Cerebellar nuclear complex (tissue), 1 donor: Measurements from ENCODE around the gene LAGE3.

Experiments
- DNase-seq, 2 experiments: peaks; one replicate each; lab custom pipeline; 2025; lab: John Stamatoyannopoulos, UW

Gene LAGE3

GRCh38 chrX:154478728-154479622, at the start of gene LAGE3:
Gene LAGE3, minus strand, starts transcription at chrX:154479281. Its CDS starts 366 bp downstream, at chrX:154478915.
- peak; percentile 44 to 47 for DNase-seq

- DNase-seq: peak in 1 of 2 experiments; percentile 16
These were observed 48.0 kb upstream of the LAGE3 start for GRCh38 chrX:154526901-154527675.

DNA sequence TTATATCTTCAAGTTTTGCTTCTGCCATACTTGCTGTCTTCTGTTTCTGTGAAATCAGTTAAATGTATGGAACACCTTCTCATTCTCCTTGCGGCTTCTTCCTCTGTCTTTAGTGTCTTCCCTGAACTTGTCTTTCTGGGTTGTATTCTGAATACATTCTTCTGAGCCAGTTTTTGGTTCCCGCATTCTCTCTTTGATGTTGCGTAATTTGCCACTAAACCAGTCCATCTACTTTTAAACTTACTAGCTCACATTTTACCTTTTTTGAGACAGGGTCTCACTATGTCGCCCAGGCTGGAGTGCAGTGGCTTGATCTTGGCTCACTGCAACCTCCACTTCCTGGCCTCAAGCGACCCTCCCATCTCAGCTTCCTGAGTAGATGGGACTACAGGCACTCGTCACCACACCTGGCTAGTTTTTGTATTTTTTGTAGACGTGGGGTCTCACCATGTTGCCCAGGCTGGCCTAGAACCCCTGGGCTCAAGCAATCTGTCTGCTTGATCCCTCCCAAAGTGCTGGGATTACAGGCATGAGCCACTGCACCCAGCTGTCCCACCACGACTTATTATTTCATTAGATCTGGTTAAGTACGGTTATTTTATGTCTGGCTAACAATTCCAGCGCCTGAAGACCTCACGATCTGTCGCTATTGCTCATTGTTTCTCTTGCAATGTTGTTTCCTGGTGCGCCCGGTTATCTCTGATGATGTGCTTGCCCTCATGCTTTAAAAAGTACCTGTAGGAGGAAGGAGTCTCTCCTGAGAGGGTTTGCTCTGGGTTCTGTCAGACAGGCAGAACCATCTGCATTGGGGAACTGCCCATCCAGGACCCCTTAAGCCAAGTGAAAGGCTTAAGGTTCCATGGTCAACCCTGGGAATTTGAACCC, 46.8 kb upstream of the LAGE3 start:
- no peak for DNase-seq

DNA sequence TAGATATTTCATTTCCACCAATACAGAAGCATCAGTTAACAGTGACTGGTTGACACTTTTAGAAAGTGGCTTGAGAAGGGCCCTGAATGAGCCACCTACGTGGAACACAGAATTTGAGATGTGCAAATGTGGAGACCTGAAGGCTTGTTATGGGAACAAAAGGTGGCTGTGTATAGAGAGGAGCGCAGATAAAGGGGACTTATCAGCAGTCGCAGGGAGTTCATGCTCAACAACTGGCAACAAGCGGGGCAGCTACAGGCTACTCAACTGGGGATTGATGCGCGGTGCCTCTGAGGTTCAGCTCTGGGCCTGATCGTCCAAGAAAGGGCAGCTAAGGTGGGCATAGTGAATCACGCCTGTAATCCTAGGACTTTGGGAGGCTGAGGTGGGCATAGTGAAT, 40.3 kb upstream of the LAGE3 start:
- no peak for DNase-seq

DNA sequence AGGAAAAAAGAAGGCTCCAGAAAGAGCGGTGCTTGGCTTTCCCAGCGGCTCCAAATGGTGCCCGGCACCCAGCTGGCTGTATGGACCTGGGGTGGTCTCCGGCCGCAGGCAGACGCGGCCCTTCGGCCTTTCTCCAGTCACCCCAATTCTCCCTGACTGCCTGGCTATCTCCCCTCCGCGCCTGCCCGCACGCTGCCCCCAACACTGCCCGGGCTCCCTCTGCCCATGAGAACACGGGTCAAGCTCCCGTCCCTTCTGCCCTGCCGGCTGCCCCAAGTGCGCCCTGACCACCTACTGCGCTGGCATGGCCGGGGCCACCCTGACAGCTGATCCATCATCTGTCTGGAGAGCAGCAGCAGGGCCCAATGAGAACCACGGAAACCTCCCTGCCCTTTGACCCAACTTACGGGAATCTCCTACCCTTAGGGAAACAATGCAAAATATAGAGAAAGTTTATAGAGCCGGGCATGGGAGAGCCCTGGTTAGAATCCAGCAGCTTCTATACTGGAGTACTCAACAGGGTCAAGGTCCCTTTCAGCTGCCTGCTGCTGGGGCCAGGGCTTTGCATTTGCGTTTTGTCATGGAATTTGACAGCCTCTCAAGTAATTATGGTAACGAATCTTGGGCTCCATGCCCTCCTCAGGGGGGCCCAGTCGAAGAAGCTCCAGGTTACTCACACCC, 38.2 kb upstream of the LAGE3 start:
- DNase-seq: no peak

GRCh38 chrX:154516656-154517100, 37.6 kb upstream of the LAGE3 start:
- DNase-seq: no peak

GRCh38 chrX:154515966-154516655, 37.0 kb upstream of the LAGE3 start, which contains the start of gene FAM3A:
Gene FAM3A, minus strand, starts transcription at chrX:154516232. Its CDS starts 460 bp downstream, at chrX:154515772.
- peak; percentile 62 to 73 for DNase-seq

- DNase-seq: no peak
These were observed 36.2 kb upstream of the LAGE3 start for GRCh38 chrX:154515090-154515965.

DNA sequence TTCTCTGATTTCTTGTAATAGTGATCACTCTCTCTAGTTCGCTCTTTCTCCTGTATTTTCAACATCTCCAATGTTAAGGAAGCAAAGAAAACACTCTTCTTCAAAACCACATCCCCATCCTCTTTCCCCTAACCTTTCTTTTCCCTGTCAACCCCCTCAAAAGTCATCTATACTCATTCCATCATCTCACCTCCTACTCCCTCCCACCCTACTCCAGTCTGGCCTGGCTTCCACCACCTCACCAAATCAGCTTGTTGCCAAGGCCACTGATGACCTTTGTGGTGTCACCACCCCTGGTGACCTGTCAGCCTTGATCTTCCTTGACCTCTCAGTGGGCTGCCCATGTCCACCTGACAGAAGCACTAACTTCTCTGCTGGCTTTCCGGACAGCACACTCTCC, 34.6 kb upstream of the LAGE3 start:
- no peak for DNase-seq

DNA sequence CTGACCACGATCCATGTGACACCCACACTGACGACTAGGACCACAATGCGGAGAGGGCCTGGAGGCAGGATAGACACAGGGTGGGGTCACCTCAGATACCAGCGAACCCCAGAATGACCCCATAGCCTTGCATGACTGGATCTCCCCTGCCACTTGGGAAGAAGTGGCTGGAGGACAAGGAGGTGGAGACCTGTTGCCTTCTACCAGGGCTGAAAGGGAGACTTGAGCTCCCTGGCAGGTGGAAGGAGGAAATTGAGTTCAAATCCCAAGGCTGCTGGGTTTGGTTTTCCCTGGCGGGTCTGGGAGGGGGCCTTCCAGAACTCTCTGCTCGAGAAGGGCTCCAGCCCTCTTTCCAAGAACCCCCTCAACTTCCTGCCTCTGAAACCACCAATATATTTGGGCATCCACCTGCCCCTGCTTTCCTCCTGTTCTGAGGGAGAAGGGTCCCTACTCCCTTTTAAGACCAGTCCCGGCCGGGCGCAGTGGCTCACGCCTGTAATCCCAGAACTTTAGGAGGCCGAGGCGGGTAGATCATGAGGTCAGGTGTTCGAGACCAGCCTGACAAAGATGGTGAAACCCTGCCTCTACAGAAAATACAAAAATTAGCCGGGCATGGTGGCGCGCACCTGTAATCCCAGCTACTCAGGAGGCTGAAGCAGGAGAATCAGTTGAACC, 33.9 kb upstream of the LAGE3 start:
- DNase-seq: no peak

- no peak for DNase-seq
These were observed 32.7 kb upstream of the LAGE3 start for GRCh38 chrX:154511761-154512160.

- DNase-seq: no peak
These were observed 30.4 kb upstream of the LAGE3 start for GRCh38 chrX:154509455-154509854.

GRCh38 chrX:154508384-154508745, 29.3 kb upstream of the LAGE3 start:
- DNase-seq: no peak

DNA sequence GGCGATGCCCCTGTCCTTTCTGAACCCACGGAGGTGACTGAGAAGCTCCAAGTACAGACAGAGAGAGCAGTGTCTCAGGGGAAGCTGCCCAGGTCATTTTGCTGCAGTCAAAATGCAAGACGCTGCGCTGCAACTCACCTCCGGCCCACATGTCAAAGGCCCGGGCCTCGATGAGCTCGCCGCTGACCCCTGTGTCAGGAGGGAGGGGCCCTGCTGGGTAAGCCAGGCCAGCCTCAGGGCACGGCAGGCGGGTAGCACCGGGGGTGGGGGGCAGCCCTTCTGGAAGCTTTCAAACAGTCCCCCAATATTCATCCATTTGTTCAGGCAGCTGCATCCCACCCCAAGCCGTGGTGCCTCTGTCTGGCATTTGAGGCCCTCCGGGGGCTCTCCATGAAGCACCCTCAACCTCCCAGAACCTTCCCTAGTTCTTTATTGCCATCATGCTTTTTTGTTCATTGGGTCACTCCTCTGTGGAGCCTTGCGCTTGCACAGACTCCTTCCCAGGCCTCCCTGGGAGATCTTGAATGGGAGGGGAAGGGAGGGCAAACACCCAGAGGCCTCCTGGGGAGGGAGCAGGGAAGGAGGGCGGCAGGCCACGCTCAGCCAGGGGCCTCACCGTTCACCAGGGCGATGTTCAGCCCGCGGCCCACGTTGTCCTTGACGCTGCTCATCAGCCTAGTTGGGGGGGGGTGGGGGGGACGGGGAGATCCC, 28.7 kb upstream of the LAGE3 start:
- DNase-seq: no peak

DNA sequence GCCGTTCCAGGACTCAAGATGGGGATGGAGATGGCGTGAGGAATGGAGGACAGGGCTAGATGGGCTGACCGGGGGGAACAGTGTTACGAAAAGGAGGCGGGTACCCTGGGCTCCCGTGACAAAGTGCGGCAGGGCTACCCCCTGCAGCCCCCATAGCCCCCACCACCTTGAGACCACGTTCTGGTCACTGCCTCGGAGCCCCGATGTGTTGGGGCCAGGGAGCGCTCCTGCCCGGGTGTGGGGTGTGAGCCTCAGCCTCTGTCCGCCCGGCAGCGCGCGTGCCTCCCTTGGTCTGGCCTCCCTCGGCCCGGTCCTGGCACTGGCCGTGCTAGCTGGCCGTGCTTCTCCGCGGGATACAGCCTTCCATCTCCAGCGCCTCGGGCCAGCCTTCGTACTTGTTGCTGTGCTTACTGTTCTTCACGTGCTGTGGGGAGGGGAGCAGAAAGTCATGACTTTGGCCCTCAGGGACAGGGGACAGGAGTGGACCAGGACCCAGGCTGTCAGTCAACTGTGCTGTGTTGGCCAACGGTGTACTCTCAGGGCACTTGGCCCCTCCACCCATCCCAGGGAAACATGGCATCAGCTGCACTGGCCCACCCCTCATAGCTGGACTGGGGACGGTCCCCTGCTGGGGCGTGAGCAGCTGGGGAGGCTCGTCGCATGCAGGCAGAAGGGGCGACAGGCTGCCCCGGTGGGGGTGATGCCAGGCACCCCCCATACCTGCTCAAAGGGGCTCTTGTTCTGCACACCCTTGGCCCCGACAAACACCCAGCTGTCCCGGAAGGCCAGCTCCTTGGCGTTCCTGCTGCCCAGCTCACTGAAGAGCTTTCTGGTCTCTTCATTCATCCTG, 27.6 kb upstream of the LAGE3 start:
- no peak for DNase-seq

DNA sequence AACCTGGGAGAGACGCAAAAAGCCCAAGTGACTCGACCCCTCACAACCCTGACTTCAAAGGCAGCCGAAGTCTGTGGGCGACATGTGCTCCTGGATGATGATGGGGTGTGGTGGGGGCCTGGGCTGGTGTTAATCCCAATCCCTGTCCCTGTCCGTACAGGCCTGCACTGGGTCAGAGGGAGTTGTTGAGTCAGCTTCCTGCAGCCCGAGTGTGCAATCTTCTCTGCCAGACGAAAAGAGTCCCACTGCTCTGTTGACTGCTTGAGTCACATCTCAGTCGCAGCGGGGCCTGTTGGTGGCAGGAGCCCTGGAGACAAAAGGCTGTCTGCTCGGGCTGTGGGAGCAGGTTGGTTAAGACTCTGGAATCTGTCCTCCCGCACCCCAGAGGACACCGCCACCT, 26.7 kb upstream of the LAGE3 start:
- no peak for DNase-seq

DNA sequence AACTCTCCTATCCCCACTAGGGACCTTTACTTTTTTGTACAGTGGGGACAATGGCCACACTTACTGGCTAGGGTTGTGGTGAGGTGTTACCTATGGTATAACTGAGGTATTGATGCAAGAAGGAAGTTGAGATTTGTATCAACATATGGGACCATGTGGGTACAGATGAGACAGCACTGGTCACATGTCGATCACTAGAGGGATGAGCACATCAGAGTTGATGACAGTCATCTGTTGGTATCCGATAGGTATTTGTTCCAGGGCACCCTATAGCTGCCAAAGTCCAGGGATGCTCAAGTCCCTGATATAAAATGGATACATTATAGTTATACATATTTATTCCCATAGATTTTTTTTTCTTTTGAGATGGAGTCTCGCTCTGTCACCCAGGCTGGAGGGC, 23.9 kb upstream of the LAGE3 start:
- no peak for DNase-seq

DNA sequence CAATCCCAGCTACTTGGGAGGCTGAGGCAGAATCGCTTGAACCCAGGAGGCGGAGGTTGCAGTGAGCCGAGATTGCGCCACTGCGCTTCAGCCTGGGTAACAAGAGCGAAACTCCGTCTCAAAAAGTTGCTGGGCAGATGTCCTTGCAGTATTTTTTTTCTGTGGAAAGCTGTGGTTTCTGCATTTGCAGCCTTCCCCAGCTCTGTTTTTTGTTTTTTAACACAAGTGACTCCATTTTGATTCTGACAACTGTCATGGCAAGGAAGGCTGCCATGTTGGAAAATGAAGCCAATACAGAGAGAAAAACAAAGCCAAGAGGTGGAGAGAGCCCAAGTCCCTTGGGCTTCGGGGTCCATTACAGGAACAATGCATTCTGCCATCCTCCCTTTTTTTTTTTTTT, 23.0 kb upstream of the LAGE3 start:
- DNase-seq: no peak
